H7 (cell line): ENCODE measurements around the gene PRPSAP1. TPM values are rescaled to one million over a fixed set of nuclear protein-coding genes. Genes with fewer than 3 reads are reported as not detected.
"Not testable (repeated sequence)": the region's sequence is repeated elsewhere in the genome, so short reads cannot be mapped to it uniquely, and the experiment has no call there.

ENCODE experiments used
- DNase-seq: peaks from one replicate; pipeline ENCODE4 v3.0.0; 2012
- H3K27me3 ChIP-seq: 2 replicates; pipeline ENCODE4 v1.6.0; 2011; ENCODE audit warnings: mild to moderate bottlenecking, low read length; ENCODE audit not compliant: control insufficient read depth, insufficient read depth
- H3K36me3 ChIP-seq: replicated peaks from 2 replicates; pipeline ENCODE4 v1.5.1; 2011; ENCODE audit warnings: low read length; ENCODE audit not compliant: control insufficient read depth, insufficient read depth
- H3K4me3 ChIP-seq: 2 replicates; pipeline ENCODE4 v1.5.1; 2011; ENCODE audit warnings: low read depth, mild to moderate bottlenecking, control low read depth, low read length, moderate library complexity; ENCODE audit not compliant: insufficient read depth
- total RNA-seq: library from RNA; depleted of rRNA; stranded (reverse); fragments of >200 nt; shearing (Covaris generic); gene quantifications from 2 replicates; pipeline ENCODE4 v1.2.3, GENCODE V29; 2014

PRPSAP1 gene
- total RNA-seq, 1 experiment from 2014 or later = 51.9 TPM

- Histone ChIP-seq H3K36me3 (no peaks in the 10 kb centered on the region), H3K27me3 (peaks cover 2% of the 10 kb centered on the region; the same call in 1 of the 2 replicates), H3K4me3 (no peak overlapping the region)
- no peak for DNase-seq
Measured at GRCh38 chr17:76356803-76357456, 3.2 kb upstream of the PRPSAP1 start.

DNA sequence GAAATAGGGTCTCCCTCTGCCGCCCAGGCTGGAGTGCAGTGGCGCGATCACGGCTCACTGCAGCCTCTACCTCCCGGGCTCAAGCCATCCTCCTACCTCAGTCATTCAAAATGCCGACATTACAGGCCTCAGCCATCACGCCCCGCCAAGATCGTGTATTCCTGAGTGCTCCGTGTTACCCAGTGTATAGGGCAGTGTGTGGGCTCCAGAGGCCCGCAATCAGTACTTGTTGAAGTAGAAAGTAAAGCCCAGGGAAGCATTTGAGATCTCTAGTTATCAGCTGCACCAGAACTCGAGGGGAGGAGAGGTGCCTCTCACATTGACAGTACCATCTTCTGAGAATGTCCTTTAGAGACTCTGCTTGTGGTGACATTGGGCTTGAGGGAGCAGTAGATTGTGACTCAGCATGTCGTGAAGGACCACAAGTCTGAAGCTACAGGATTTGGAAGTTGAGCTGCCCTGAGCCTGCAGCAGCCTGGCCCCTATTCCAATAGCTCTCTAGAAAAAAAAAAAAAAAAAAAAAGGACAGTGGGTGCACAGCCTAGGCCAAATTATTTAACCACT lies 1.1 kb upstream of the PRPSAP1 start:
- Histone ChIP-seq H3K36me3 (no peaks in the 10 kb centered on the region), H3K4me3 (no peak overlapping the region), H3K27me3 (peaks cover 2% of the 10 kb centered on the region; the same call in 1 of the 2 replicates)
- peak; percentile 49 for DNase-seq

- peaks cover 2% of the 10 kb centered on the region; the same call in 1 of the 2 replicates for H3K27me3 ChIP-seq
- H3K36me3 ChIP-seq = no peaks in the 10 kb centered on the region
- peak overlapping the region; percentile 93 for H3K4me3 ChIP-seq
- no peak for DNase-seq
Measured at GRCh38 chr17:76354317-76354729, 607 bp upstream of the PRPSAP1 start.

GRCh38 chr17:76353004-76353598 lies 615 bp downstream of the PRPSAP1 start:
- Histone ChIP-seq H3K36me3 (no peaks in the 10 kb centered on the region), H3K4me3 (peak overlapping the region; percentile 93), H3K27me3 (peaks cover 2% of the 10 kb centered on the region; the same call in 1 of the 2 replicates)
- peak; percentile 93 for DNase-seq

DNA sequence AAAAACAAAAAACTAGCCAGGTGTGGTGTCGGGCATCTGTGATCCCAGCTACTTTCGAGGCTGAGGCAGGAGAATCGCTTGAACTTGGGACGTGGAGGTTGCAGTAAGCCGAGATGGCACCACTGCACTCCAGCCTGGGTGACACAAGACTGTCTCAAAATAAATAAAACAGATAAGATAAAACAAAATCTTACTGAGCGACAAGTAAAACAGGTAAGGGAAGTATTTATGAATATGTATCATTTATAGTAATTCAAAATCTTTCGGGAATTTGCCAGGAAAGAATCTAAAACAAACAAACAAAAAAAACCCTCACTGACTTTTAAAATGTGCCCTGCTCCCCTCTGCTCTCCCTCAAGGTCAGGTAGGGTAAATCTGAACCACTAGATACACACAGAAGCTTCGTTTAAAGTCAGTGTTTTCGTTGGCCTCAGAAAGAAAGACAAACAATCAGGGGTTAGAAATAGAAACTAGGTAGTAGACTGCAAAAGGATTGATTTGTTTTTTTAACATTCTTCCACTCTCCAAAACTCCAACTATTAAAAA lies 2.1 kb downstream of the PRPSAP1 start:
- Histone ChIP-seq H3K4me3 (no peak overlapping the region), H3K36me3 (peaks cover 2% of the 10 kb centered on the region; the same call in 1 of the 2 replicates), H3K27me3 (peaks cover 2% of the 10 kb centered on the region; the same call in 1 of the 2 replicates)
- DNase-seq = no peak

DNA sequence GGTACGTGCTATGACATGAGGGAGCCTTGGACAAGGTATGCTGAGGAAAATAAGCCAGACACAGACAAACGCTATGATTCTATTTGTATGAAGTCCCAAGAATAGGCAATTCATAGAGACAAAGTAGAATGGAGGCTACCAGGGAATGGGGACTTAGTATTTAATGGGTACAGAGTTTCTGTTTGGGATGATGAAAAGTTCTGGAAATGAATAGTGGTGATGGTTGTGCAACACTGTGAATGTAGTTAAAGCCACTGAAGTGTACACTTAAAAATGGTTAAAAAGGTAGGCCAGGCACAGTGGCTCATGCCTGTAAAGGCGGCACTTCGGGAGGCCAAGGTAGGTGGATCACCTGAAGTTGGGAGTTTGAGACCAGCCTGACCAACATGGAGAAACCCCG lies 3.3 kb downstream of the PRPSAP1 start:
- Histone ChIP-seq H3K36me3 (peaks cover 3% of the 10 kb centered on the region), H3K4me3 (no peak overlapping the region), H3K27me3 (peaks cover 2% of the 10 kb centered on the region; the same call in 1 of the 2 replicates)
- no peak for DNase-seq

DNA sequence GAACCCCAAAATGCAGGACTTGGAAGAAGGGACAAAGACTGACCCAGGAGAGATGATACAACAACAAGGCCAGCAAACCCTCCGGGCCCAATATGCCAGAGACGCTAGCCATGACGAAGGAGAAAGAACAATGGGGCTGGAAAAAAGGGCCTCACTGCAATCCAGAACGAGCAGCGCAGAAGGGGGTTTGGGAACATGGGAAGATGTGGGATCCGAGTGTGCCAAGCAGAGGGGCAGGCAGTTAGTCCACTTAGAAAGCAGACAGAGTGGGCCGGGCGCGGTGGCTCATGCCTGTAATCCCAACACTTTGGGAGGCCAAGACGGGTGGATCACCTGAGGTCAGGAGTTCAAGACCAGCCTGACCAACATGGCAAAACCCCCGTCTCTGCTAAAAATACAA lies 6.8 kb downstream of the PRPSAP1 start:
- H3K36me3 ChIP-seq, DNase-seq, H3K27me3 ChIP-seq, H3K4me3 ChIP-seq: not testable (repeated sequence)

DNA sequence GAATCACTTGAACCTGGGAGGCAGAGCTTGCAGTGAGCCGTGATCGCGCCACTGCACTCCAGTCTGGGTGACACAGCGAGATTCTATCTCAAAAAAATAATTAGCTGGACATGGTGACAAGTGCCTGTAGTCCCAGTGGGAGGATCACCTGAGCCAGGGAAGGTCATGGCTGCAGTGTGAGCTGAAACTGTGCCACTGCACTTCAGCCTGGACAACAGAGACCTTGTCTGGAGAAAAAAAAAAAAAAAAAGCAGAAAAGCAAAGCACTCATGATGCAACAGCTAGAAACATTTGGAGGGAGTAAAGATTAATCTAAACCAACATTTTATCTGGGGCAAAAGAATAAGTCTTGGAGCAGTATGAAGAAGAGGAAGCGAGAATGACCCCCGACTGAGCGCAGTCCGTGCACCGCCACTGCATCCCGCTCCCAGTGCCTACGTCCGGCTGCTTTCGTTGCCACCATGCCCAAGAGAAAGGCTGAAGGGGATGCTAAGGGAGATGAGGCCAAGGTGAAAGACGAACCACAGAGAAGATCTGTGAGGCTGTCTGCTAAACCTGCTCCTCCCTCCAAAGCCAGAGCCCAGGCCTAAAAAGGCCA lies 8.2 kb downstream of the PRPSAP1 start:
- no peak for DNase-seq
- no peak overlapping the region for H3K4me3 ChIP-seq
- no peaks in the 10 kb centered on the region for H3K27me3 ChIP-seq
- H3K36me3 ChIP-seq = peaks cover 3% of the 10 kb centered on the region

GRCh38 chr17:76343106-76343505 lies 10.6 kb downstream of the PRPSAP1 start:
- DNase-seq = no peak
- H3K36me3 ChIP-seq = peaks cover 3% of the 10 kb centered on the region
- H3K4me3 ChIP-seq = no peak overlapping the region
- H3K27me3 ChIP-seq = no peaks in the 10 kb centered on the region

DNA sequence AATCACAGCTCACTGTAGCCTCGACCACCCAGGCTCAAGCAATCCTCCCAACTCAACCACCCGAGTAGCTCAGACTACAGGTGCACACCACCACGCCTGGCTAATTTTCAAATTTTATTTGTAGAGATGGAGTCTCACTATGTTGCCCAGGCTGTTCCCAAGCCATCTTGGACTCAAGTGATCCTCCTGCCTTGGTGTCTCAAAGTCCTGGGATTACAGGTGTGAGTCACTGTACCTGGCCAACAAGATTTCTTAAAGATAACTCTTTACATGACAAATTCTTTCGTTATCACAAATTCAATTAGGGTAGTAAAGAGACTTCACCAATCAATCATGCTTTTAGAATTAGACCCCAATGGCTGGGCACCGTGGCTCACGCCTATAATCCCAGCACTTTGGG lies 12.4 kb downstream of the PRPSAP1 start:
- no peak for DNase-seq
- no peak overlapping the region for H3K4me3 ChIP-seq
- H3K36me3 ChIP-seq = peaks cover 1% of the 10 kb centered on the region; the same call in 1 of the 2 replicates

GRCh38 chr17:76337413-76337777 lies 16.3 kb downstream of the PRPSAP1 start:
- no peaks in the 10 kb centered on the region for H3K27me3 ChIP-seq
- no peaks in the 10 kb centered on the region; the same call in none of the 2 replicates for H3K36me3 ChIP-seq
- no peak for DNase-seq
- no peak overlapping the region for H3K4me3 ChIP-seq

More for the DNA sequence above, 12.4 kb downstream of the PRPSAP1 start:
- H3K27me3 ChIP-seq = no peaks in the 10 kb centered on the region

DNA sequence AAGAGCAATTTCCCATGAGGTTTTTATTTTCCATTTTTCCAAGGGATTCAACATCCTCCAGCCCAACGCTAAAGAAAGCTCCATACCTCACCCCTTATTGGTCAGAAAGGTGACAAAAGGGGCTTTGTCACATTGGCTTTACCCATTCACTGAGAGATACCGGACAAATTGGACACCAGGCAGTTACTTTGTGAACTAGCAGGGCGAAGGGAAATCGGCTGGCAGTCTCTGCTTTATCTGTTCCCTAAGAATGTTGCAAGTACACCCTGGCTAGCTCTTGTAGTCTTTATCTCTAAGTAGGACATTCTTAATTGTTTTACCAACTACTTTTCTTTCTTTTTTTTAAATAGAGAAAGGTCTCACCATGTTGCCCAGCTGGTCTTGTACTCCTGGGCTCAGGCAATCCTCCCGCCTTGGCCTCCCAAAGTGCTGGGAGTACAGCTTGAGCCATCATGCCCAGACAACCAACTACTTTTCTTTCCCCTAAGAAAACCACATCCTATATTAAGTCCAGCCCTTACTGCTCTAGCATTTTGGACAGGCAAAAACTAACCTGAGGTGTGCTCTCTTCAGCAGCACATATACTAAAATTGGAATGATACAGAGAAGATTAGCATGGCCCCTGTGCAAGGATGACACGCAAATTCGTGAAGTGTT lies 16.8 kb downstream of the PRPSAP1 start:
- Histone ChIP-seq H3K27me3 (no peaks in the 10 kb centered on the region), H3K36me3 (peaks cover 2% of the 10 kb centered on the region), H3K4me3 (no peak overlapping the region)
- DNase-seq = no peak

DNA sequence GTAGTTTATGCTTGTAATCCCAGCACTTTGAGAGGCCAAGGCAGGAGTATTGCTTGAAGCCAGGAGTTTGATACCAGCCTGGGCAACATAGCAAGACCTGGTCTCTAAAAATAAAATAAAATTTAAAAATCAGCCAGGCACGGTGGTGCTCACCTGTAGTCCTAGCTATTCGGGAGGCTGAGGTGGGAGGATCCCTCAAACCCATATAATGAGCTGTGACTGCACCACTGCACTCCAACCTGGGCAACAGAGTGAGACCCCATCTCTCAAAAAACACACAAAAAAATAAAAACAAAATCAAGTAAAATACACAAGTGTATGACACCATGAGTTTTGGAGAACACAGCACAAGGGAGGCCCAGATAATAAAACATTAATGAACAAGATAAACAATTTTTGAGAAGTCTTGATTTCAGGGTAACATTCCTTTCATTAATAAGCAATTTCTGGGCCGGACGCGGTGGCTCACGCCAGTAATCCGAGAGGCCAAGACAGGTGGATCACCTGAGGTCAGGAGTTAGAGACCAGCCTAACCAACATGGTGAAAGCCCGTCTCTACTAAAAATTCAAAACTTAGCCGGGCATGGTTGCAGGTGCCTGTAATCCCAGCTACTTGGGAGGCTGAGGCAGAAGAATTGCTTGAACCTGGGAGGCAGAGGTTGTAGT lies 17.9 kb downstream of the PRPSAP1 start:
- no peak for DNase-seq

More for the DNA sequence above, 17.9 kb downstream of the PRPSAP1 start:
- Histone ChIP-seq H3K4me3 (no peak overlapping the region), H3K36me3 (peaks cover 2% of the 10 kb centered on the region), H3K27me3 (no peaks in the 10 kb centered on the region)
